ENCODE measurements around the gene UBA7.
"Not testable (repeated sequence)": the region's sequence is repeated elsewhere in the genome, so short reads cannot be mapped to it uniquely, and the experiment has no call there.

The UBA7 gene, protein sequence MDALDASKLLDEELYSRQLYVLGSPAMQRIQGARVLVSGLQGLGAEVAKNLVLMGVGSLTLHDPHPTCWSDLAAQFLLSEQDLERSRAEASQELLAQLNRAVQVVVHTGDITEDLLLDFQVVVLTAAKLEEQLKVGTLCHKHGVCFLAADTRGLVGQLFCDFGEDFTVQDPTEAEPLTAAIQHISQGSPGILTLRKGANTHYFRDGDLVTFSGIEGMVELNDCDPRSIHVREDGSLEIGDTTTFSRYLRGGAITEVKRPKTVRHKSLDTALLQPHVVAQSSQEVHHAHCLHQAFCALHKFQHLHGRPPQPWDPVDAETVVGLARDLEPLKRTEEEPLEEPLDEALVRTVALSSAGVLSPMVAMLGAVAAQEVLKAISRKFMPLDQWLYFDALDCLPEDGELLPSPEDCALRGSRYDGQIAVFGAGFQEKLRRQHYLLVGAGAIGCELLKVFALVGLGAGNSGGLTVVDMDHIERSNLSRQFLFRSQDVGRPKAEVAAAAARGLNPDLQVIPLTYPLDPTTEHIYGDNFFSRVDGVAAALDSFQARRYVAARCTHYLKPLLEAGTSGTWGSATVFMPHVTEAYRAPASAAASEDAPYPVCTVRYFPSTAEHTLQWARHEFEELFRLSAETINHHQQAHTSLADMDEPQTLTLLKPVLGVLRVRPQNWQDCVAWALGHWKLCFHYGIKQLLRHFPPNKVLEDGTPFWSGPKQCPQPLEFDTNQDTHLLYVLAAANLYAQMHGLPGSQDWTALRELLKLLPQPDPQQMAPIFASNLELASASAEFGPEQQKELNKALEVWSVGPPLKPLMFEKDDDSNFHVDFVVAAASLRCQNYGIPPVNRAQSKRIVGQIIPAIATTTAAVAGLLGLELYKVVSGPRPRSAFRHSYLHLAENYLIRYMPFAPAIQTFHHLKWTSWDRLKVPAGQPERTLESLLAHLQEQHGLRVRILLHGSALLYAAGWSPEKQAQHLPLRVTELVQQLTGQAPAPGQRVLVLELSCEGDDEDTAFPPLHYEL

DNA sequence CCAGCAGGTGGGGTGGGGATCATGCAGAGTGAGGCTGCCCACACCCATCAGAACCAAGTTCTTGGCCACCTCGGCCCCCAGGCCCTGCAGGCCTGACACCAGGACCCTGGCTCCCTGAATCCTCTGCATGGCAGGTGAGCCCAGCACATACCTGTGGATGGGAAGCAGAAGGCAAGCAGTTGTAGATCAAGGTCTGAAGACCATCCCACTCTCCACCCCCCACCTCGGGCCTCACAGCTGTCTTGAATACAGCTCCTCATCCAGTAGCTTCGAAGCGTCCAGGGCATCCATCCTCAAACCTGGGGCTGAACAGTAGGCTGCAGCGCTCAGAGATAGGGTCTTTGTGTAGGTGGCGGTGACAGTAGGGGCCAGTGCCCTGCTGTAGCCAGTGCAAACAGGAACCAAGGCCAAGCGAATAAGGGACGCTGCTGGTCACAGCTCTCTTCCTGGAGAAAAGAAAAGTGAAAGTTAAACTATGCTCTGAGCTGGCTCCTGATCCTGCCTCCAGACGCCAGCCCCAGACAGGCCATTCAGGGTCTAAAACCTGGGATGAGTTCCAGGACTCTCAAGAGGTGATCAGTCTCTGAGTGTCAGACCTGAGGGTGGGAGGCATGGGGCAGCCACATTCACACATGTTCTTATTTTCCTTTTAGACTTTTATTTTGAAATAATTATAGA lies at the start of gene UBA7:
UBA7 (minus strand) TSS at position 457 of the 678 bp plus-strand sequence; CDS start at position 291, 166 bp downstream.
- DNase-seq (ENCODE audit: low read depth in 3 of 3): peak in 1 of 3 experiments; percentile 21

- no peak for DNase-seq (ENCODE audit: low read depth in 3 of 3)
Measured at GRCh38 chr3:49859576-49860305, 46.0 kb upstream of the UBA7 start.

DNA sequence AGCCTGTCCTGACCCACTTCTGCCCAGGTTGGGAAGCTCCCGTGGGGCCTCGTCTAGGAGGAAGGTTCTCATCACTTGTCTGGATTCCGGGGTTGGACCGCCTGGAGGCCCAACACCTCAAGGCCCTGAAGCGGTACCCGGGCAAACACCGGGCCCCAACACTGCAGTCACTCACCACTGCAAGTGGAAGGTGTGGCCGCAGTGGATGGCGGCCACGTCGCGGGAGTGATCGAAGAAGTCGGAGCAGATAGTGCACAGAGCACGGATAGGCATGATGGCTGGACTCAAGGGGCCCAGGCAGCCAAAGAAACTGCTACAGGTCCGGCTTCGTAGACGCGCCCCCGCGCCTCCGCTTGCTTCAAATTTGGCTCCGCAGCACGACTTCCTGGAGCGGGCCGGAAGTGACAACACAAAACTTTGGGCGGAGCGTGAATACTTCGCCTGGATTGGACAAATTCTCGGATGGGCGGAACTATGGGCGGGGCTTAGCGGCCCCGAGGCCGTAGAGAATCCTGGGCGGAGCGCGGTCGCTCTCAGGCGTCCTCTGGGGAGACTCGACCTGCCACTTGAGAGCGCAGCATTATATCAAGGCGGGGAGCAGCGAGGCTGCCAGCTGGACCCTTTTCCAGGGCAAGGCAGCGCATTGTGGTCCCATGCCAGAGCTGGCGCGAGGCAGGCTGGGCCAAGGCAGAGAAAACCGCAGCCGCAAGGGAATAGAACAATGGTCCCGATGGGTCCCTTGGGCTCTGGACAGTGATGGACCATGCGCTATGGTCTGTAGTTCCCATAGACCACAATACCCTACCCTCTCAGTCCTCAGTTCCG lies 42.6 kb upstream of the UBA7 start, which contains the start of gene TRAIP:
TRAIP (minus strand) TSS at position 384 of the 825 bp plus-strand sequence; CDS start at position 273, 111 bp downstream.
- peak; percentile 87 to 94 (median 92) for DNase-seq (ENCODE audit: low read depth in 3 of 3)

DNA sequence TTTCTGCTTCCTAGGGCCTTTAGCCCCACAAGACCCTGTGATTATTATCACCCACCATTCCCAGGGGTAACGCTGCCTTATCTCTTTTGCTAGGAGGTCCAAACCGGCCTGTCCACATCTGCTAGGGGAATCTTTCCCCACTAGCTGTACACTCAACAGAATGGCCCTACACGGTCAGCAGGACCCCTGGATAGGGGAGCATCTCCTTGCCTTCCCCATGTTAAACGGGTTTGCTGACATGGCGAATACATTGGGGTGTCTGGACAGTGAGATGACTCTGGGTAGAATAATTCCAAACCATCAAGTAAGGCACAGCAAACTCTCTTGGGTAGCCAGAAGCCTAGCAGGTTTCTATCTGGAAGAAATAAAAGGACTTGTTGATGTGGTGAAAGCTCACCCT lies 41.9 kb upstream of the UBA7 start:
- DNase-seq (ENCODE audit: low read depth in 3 of 3): no peak

DNA sequence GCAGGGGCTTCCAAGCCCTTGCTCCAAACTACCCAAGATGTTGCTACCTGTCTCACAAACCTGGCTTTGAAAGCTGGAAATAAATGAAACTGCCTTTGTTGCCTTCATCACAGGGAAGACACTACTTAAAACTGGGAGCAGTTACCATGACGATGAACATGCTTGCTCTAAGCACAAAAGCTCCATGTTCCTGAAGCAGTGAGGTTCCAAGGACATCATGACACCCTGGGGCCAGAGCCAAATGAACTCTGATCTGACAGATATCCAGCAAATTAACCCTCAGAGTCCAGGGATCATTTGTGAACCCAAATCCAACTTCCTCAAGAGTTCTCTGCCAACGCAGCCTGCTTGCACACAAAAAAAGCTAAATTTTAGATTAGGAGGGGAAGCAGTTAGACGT lies 31.9 kb upstream of the UBA7 start:
- DNase-seq (ENCODE audit: low read depth in 3 of 3): no peak

DNA sequence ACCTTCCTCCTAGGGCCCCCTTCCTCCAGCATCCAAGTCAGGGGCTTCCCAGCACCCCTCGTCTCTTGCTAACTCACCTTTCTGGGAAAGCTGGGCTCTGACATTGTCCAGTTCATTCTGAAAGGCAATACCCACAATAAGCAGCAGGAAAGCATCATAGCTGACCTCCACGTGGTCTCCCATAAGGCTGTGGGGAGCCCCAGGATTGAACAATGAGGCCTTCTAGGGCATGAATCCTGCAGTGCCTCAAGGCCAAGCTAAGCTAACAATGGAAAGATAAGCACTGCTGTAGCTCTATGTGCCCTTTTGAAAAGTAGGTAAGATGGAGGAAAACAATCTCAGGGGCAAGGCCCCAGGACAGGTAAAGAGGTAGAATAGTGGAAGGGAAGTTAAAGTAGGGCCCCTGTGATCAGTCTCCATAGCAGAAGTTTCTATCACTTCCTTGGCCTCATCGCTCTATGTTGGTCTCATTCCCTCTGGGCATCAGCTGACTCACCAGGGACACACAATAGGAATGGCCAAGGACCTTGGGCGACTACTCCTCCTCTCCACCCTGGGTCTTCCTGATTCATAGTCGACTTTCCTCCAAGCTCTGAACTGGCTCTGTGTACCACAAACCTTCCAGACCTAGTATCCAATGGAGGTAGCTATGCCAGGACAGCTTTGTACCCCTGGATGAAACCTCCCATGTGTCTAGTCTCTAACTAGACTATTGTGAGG lies 30.9 kb upstream of the UBA7 start:
- DNase-seq (ENCODE audit: low read depth in 3 of 3): no peak

GRCh38 chr3:49842843-49843517 lies 29.2 kb upstream of the UBA7 start:
- DNase-seq (ENCODE audit: low read depth in 3 of 3): no peak

- DNase-seq (ENCODE audit: low read depth in 3 of 3): no peak
Measured at GRCh38 chr3:49841806-49842205, 28.1 kb upstream of the UBA7 start.

GRCh38 chr3:49841126-49841696 lies 27.5 kb upstream of the UBA7 start:
- DNase-seq (ENCODE audit: low read depth in 3 of 3): no peak

DNA sequence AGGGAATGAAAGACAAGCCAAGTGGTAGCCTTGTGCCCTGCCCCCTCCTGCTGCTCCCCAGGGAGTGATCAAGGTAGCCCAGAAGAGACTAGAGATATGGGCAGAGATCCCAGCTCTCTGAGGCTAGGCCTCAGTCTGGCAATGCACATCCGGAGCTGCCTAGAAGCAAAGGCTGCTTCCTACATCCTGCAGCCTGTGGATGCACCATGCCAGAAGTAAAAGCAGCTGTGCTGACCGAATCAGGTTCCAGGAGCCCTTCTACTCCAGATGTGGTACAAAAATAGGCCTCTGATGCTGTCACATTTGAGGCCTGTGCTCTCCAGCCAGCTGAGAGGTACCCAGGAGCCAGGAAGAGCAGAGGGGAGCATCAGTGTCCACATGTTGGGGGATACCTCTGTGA lies 26.6 kb upstream of the UBA7 start:
- no peak for DNase-seq (ENCODE audit: low read depth in 3 of 3)

DNA sequence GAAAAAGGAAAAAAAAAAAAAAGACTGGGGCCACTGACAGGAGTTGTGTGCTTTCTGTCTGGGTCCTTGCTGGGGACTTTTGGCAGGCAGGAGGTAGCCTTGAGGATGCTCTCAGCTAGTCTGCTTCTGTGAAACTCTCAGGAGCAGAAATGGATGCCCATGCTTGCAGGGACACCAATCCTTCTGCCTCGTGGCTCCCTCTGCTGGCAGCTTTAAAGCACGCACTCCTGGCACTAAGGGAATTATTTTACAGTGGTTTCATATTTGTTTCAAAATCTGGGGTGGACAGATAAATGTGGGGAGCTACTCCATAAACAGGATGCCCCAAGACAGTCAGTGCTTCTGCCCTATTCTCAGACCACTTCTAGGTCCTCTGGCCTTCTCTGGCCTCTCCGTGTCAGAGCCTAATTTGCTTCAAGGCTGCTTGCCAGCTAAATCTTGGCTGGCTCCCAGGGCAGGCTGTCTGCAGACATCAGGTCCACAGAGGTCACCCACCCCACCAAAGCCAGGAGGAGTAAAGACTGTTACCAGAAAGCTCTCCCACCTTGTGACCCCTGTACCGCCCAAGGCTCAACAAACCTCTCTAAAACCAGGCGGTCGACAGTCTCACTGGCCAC lies 25.5 kb upstream of the UBA7 start:
- peak; percentile 51 to 77 (median 73) for DNase-seq (ENCODE audit: low read depth in 3 of 3)

DNA sequence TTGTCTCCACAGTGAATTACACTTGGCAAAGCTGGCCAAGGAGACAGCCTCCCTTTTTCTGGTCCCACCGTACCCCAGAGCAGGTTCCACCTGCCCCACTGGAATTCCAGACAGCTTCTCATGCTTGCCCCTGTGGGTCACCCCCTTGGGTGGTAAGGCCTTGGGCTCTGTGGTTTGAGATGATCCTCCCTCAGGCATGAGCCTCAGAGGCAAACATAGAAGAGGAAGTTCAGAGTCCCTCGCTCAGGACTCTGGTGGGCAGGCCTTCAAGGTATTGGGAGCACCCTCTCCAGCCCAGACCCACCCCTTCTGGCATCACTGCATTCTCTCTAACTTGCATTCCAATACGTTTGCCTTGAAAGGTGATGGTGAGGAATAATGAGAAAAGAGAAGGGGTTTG lies 17.6 kb upstream of the UBA7 start:
- no peak for DNase-seq (ENCODE audit: low read depth in 3 of 3)

- no peak for DNase-seq (ENCODE audit: low read depth in 3 of 3)
Measured at GRCh38 chr3:49826016-49826415, 12.3 kb upstream of the UBA7 start.

GRCh38 chr3:49823131-49823530 lies 9.4 kb upstream of the UBA7 start:
- not testable (repeated sequence) for DNase-seq (ENCODE audit: low read depth in 3 of 3)

- DNase-seq (ENCODE audit: low read depth in 3 of 3): no peak
Measured at GRCh38 chr3:49812916-49813496, 747 bp downstream of the UBA7 start.

GRCh38 chr3:49807431-49808114 lies 6.2 kb downstream of the UBA7 start:
- no peak for DNase-seq (ENCODE audit: low read depth in 3 of 3)

- no peak for DNase-seq (ENCODE audit: low read depth in 3 of 3)
Measured at GRCh38 chr3:49806850-49807249, 6.9 kb downstream of the UBA7 start.

Data from stimulated activated CD4-positive, alpha-beta T cell treated with anti-CD3 and anti-CD28 coated beads, TNF-alpha, amount 100 ng/mL, for 24 hours (primary cell).